Testis (tissue), 2 donors: ENCODE measurements around the gene ARHGAP5.

ENCODE experiments used
- POLR2A ChIP-seq: fragments of 450-650 bp; IDR thresholded peaks from one replicate; pipeline ENCODE4 v1.6.1; 2017; ENCODE audit warnings: antibody characterized with exemption, mild to moderate bottlenecking, moderate library complexity
- TF ChIP-seq, protein P1 (sequence below), 3 experiments: fragments of 450-650 bp in 2 of 3; fragments of 200-600 bp in 1 of 3; sonication (generic) in 1 of 3; IDR thresholded peaks; one replicate each; pipeline ENCODE4 v1.5.1; 2016 to 2019; ENCODE audit warnings: antibody characterized with exemption in 3 of 3, mild to moderate bottlenecking in 2 of 3, moderate library complexity in 1 of 3

DNA sequence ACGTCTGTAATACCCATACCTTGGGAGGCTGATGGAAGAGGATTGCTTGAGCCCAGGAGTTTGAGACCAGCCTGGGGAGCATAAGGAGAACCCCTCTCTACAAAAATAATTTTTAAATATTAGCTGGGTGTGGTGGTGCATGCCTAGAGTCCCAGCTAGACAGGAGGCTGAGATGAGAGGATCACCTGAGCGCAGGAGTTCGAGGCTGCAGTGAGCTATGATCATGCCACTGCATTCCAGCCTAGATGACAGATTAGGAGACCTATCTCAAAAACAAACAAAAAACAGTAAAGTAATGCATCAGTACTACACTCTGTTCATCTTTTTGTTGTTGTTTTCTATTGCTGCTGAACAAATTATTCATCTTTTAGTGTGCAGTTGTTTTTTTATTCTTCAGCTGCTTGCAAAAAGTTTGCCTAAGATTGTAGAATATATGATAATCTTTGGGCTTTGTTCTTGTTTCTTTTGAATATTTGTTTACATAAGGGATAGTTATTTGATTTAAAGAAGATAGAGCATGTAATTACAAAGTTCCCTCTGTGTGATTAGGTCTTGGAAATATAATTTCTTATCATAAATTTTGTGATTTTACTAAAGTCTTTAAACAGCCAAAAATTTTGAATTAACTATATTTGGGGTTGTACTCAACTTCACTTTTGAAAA, 8.2 kb downstream of the ARHGAP5 start:
- TF ChIP-seq, protein P1, sequence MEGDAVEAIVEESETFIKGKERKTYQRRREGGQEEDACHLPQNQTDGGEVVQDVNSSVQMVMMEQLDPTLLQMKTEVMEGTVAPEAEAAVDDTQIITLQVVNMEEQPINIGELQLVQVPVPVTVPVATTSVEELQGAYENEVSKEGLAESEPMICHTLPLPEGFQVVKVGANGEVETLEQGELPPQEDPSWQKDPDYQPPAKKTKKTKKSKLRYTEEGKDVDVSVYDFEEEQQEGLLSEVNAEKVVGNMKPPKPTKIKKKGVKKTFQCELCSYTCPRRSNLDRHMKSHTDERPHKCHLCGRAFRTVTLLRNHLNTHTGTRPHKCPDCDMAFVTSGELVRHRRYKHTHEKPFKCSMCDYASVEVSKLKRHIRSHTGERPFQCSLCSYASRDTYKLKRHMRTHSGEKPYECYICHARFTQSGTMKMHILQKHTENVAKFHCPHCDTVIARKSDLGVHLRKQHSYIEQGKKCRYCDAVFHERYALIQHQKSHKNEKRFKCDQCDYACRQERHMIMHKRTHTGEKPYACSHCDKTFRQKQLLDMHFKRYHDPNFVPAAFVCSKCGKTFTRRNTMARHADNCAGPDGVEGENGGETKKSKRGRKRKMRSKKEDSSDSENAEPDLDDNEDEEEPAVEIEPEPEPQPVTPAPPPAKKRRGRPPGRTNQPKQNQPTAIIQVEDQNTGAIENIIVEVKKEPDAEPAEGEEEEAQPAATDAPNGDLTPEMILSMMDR (IDR thresholded peaks at IDR 0.05) = no peak
- no peak for TF ChIP-seq POLR2A
